ENCODE data around the gene ATXN7L1.

GRCh38 chr7:105909742-105910141 is 33.3 kb upstream of the ATXN7L1 start:
- TF ChIP-seq, protein P1, sequence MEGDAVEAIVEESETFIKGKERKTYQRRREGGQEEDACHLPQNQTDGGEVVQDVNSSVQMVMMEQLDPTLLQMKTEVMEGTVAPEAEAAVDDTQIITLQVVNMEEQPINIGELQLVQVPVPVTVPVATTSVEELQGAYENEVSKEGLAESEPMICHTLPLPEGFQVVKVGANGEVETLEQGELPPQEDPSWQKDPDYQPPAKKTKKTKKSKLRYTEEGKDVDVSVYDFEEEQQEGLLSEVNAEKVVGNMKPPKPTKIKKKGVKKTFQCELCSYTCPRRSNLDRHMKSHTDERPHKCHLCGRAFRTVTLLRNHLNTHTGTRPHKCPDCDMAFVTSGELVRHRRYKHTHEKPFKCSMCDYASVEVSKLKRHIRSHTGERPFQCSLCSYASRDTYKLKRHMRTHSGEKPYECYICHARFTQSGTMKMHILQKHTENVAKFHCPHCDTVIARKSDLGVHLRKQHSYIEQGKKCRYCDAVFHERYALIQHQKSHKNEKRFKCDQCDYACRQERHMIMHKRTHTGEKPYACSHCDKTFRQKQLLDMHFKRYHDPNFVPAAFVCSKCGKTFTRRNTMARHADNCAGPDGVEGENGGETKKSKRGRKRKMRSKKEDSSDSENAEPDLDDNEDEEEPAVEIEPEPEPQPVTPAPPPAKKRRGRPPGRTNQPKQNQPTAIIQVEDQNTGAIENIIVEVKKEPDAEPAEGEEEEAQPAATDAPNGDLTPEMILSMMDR (IDR thresholded peaks at IDR 0.05) = no peak
- TF ChIP-seq EZH2 (IDR thresholded peaks at IDR 0.05; ENCODE audit: borderline replicate concordance, insufficient read depth, low read depth, low read length, poor library complexity, severe bottlenecking) = no peak
